ENCODE measurements around the gene PRX.

Gene PRX

DNA sequence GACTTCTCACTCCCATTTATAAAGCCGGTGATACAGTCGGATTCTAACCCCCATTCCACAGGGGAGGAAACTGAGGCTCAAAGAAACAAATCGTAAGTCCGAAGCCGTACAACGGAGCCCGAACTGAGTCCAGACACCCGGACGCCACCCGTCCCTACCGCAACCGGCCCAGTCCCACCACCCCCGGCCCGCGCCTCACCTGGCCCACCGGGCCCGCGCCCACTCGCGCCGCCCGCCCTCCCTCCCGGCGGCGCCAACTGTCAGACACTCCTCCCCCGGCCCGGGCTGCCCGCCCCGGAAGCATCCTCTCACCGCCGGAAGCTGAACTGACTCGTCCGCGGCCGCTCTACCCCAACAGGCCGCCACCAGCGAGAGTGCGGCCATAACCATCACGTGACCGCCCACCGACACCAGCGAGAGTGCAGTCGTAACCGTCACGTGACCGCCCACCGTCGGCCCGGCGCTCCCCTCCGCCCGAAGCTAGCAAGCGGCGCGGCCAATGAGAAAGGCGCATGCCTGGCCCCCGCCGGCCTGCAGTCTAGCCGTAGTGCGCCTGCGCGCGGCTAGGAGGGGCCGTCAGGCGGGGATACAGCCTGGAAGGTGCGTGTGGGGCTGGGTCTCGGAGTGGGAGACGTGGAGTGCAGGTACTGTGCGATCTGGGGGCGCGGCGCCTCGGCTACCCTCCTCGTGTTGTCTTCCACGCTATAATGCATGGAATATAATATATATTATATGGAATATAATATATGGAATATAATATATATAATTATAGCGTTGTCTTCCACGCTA is 64.9 kb downstream of the PRX start, which contains the start of the genes C19orf47 and PLD3:
C19orf47 (minus strand) TSS at position 273 of the 789 bp plus-strand sequence. CDS start 6,540 bp downstream, outside the sequence.
PLD3 (plus strand) TSS at position 571 of the 789 bp plus-strand sequence. CDS start 17,789 bp downstream, outside the sequence.
- peak within 1 kb of the TSS; percentile 90 for H3K4me3 ChIP-seq (ENCODE audit: low read depth, low read length)
- DNase-seq (ENCODE audit: low read depth) = peak; percentile 98

DNA sequence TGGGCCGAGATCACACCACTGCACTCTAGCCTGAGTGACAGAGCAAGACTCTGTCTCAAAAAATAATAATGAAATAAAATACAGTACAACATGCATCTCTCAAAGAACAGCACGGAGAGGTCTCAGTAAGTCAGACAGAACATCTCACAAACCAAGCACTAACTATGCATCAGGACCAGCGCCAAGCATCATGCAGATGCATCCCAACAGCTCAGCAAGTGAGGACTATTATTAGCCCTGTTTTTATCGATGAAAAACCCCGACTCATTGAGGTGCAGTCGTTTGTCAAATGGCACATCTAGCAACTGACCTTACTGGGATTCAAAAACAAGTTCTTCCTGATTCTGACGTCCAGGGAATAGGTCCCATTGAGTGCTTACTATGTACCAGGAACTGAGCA is 68.8 kb downstream of the PRX start:
- H3K4me3 ChIP-seq (ENCODE audit: low read depth, low read length) = no peak overlapping the region

More for the DNA sequence above, 68.8 kb downstream of the PRX start:
- DNase-seq (ENCODE audit: low read depth) = no peak

All from skeletal muscle cell (primary cell).